Myocyte (in vitro differentiated cells): ENCODE data around the gene MFSD1. TPM values are rescaled to one million over a fixed set of nuclear protein-coding genes. Genes with fewer than 3 reads are reported as not detected.

Source experiments
- DNase-seq: peaks from one replicate; pipeline ENCODE4 v3.0.0-alpha.2; 2012; ENCODE audit warnings: low read depth
- total RNA-seq: library from RNA; depleted of rRNA; stranded (reverse); fragments of >200 nt; gene quantifications from 2 replicates; pipeline ENCODE4 v1.2.3, GENCODE V29; 2014

MFSD1 gene
- total RNA-seq, 1 donor from 2014 or later: 56.8 TPM

- no peak for DNase-seq
Observed at GRCh38 chr3:158809642-158810041, 7.8 kb downstream of the MFSD1 start.

- DNase-seq: no peak
Observed at GRCh38 chr3:158810823-158811724, 9.2 kb downstream of the MFSD1 start.

GRCh38 chr3:158819282-158819681, 17.4 kb downstream of the MFSD1 start:
- DNase-seq: no peak

- DNase-seq: peak; percentile 13
Observed at GRCh38 chr3:158820521-158820920, 18.7 kb downstream of the MFSD1 start.

- DNase-seq: no peak
Observed at GRCh38 chr3:158821847-158822246, 20.0 kb downstream of the MFSD1 start.

- DNase-seq: no peak
Observed at GRCh38 chr3:158823426-158823825, 21.6 kb downstream of the MFSD1 start.

GRCh38 chr3:158827773-158828172, 25.9 kb downstream of the MFSD1 start:
- no peak for DNase-seq

- DNase-seq: no peak
Observed at GRCh38 chr3:158830391-158830790, 28.5 kb downstream of the MFSD1 start.

- DNase-seq: no peak
Observed at GRCh38 chr3:158831861-158832260, 30.0 kb downstream of the MFSD1 start.

- DNase-seq: no peak
Observed at GRCh38 chr3:158835631-158836030, 33.8 kb downstream of the MFSD1 start.

GRCh38 chr3:158836312-158836711, 34.5 kb downstream of the MFSD1 start:
- no peak for DNase-seq

- DNase-seq: peak; percentile 76
Observed at GRCh38 chr3:158837240-158837639, 35.4 kb downstream of the MFSD1 start.

GRCh38 chr3:158839966-158840365, 38.1 kb downstream of the MFSD1 start:
- DNase-seq: no peak

GRCh38 chr3:158841387-158841786, 39.5 kb downstream of the MFSD1 start:
- DNase-seq: no peak

- DNase-seq: no peak
Observed at GRCh38 chr3:158842976-158843375, 41.1 kb downstream of the MFSD1 start.

GRCh38 chr3:158845765-158846350, 44.0 kb downstream of the MFSD1 start:
- peak; percentile 23 for DNase-seq

GRCh38 chr3:158846803-158847451, 45.1 kb downstream of the MFSD1 start:
- no peak for DNase-seq

GRCh38 chr3:158847452-158847821, 45.6 kb downstream of the MFSD1 start:
- peak; percentile 14 for DNase-seq

GRCh38 chr3:158847885-158848284, 46.0 kb downstream of the MFSD1 start:
- DNase-seq: no peak

- DNase-seq: no peak
Observed at GRCh38 chr3:158849757-158850156, 47.9 kb downstream of the MFSD1 start.

- DNase-seq: no peak
Observed at GRCh38 chr3:158859362-158859761, 57.5 kb downstream of the MFSD1 start.

GRCh38 chr3:158863247-158863646, 61.4 kb downstream of the MFSD1 start:
- no peak for DNase-seq
